NB4 (cell line): Measurements from ENCODE around the gene GINS2.

ENCODE experiments used
- TF ChIP-seq, protein P1 (sequence below): IDR thresholded peaks from 2 replicates; pipeline ENCODE4 v1.6.1; 2011; ENCODE audit warnings: low read depth, low read length
- TF ChIP-seq, protein P2 (sequence below): IDR thresholded peaks from one replicate; pipeline ENCODE4 v1.5.1; 2012; ENCODE audit warnings: low read depth, low read length

GRCh38 chr16:85690469-85691064 lies 1.8 kb upstream of the GINS2 start:
- TF ChIP-seq, protein P1, sequence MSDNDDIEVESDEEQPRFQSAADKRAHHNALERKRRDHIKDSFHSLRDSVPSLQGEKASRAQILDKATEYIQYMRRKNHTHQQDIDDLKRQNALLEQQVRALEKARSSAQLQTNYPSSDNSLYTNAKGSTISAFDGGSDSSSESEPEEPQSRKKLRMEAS = no peak
- TF ChIP-seq, protein P2, sequence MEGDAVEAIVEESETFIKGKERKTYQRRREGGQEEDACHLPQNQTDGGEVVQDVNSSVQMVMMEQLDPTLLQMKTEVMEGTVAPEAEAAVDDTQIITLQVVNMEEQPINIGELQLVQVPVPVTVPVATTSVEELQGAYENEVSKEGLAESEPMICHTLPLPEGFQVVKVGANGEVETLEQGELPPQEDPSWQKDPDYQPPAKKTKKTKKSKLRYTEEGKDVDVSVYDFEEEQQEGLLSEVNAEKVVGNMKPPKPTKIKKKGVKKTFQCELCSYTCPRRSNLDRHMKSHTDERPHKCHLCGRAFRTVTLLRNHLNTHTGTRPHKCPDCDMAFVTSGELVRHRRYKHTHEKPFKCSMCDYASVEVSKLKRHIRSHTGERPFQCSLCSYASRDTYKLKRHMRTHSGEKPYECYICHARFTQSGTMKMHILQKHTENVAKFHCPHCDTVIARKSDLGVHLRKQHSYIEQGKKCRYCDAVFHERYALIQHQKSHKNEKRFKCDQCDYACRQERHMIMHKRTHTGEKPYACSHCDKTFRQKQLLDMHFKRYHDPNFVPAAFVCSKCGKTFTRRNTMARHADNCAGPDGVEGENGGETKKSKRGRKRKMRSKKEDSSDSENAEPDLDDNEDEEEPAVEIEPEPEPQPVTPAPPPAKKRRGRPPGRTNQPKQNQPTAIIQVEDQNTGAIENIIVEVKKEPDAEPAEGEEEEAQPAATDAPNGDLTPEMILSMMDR = no peak
